Measurements from ENCODE around the gene GPR34. TPM values are rescaled to one million over a fixed set of nuclear protein-coding genes. Genes with fewer than 3 reads are reported as not detected.

Gene GPR34
- total RNA-seq, 2 donors from 2014 or later = 0.15 to 0.26 TPM

DNA sequence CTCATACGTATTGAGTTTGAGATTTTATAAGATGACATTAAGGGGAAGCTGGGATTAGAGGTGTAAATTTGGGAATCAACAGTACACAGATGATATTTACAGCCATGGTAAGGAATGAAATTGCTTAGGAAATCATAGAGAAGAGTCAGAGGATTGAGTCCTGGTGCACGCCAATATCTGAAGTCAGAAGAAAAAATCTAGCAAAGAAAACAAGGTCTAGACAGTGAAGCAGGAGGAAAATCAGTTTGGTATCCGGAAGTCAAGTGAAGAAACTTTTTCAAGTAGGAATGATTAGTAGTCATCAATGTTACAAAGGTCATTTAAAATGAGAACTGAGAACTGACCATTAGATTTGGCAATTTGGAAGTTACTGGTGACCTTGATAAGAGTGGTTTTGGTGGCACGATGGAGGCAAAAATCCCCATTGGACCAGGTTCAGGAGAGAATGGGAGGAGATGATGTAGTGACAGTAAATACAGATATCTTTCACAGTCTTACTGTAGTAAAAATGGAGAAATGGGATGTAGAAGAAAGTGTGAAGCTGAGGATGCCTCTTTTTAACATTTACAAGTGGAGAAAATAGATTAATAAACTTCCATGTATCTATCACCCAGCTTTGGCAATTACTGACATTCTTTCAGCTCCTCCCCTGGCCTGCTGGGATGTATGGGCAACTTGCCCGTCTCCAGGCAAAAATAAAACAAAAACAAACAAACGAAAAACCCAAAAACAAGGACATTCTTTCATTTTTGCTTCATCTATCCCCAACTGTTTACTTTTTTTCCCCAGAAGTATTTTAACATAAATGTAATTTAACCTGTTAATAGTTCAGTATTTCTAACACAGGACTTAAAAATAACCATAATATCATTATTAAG is 11.4 kb upstream of the GPR34 start:
- Mint-ChIP-seq H3K27me3 (no peaks in the 10 kb centered on the region), H3K27ac (no peak overlapping the region), H3K9me3 (no peaks in the 10 kb centered on the region), H3K36me3 (ENCODE audit: low read depth) (peaks cover 34% of the 10 kb centered on the region), H3K4me3 (no peak overlapping the region), H3K4me1 (peaks cover 10% of the 10 kb centered on the region)
- ATAC-seq (replicated peaks) = no peak

DNA sequence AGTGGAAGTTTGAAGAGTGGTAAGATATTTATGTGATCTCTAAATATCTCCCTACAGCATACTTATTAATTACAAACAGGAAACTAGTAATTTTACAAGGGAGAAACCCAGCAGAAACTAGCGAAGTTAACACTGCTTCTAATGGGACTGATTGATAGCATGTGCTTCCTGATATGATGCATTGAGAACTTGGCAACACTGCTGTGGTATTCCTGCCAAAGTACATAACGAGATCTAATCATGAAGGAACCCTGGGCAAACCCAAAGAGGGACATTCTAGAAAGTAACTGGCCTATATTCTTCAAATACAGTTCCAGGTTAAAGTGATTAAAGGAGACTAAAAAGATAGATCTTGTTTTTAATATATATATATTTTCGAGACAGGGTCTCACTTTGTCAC is 4.6 kb upstream of the GPR34 start:
- H3K36me3 Mint-ChIP-seq (ENCODE audit: low read depth) = no peaks in the 10 kb centered on the region
- no peaks in the 10 kb centered on the region for H3K9me3 Mint-ChIP-seq
- H3K27me3 Mint-ChIP-seq = no peaks in the 10 kb centered on the region
- no peak overlapping the region for H3K4me3 Mint-ChIP-seq
- H3K27ac Mint-ChIP-seq = no peak overlapping the region
- no peak for ATAC-seq (replicated peaks)
- peaks cover 3% of the 10 kb centered on the region for H3K4me1 Mint-ChIP-seq

DNA sequence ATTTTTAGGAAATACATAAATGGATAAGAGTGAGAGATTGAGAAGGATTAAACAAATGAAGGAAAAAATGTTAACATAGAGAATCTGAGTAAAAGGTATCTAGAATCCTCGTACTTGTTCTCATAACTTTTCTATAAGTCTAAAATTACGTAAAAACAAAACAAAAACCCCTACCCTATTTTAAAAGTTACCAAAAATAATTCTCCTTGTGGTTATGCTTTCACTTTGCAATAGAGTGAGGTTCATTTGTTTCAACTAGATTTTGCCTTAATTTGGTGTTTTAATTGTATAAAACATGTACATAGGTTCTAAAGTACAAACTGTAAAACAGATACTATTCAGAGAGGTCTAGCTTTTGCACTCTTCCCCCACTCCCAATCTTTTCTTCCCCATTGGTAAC is 3.8 kb upstream of the GPR34 start:
- H3K36me3 Mint-ChIP-seq (ENCODE audit: low read depth) = no peaks in the 10 kb centered on the region
- no peak overlapping the region for H3K4me3 Mint-ChIP-seq
- H3K9me3 Mint-ChIP-seq = no peaks in the 10 kb centered on the region
- ATAC-seq (replicated peaks) = no peak
- H3K27ac Mint-ChIP-seq = no peak overlapping the region
- no peaks in the 10 kb centered on the region for H3K27me3 Mint-ChIP-seq
- H3K4me1 Mint-ChIP-seq = peaks cover 3% of the 10 kb centered on the region

DNA sequence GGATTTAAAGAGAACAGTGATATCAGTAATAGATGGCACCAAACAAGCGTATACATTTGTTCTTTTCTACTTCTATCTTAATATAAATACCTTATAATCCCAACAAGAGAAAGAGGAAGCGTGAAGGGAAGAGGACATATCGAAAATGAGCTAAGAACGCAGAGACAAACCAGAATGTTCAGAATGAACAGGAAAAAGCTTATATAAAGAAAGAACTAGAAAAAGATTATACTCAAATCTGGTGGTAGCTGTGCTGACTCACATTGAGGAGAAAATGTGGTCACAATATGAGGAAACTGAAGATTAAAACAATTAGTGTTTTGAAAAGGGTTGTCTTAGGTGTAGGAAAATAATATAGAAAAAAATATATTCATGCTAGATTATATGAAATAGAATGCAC is 2.0 kb upstream of the GPR34 start:
- Mint-ChIP-seq H3K36me3 (ENCODE audit: low read depth) (no peaks in the 10 kb centered on the region), H3K9me3 (no peaks in the 10 kb centered on the region), H3K4me3 (no peak overlapping the region), H3K4me1 (peaks cover 3% of the 10 kb centered on the region), H3K27ac (no peak overlapping the region), H3K27me3 (no peaks in the 10 kb centered on the region)
- ATAC-seq (replicated peaks) = peak; percentile 49

DNA sequence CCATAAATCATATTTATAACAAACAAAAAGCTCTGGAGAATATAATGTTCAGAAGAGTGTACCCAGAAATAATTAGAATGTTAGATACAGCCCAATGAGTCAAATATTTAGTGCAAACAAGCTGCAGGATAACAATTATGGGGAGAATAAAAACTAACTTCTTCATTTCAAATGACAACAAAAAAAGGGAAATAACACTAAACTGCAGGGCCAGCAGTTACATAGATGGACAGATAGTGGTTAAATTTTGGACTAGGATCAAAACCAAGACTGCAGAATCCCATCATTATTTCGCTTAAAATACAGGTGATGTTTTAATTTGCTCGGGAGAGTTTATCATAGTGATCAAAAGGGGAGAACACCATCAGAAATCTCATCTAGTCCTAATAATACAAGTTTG is 617 bp upstream of the GPR34 start:
- Mint-ChIP-seq H3K27ac (no peak overlapping the region), H3K36me3 (ENCODE audit: low read depth) (no peaks in the 10 kb centered on the region), H3K4me3 (peak overlapping the region; percentile 27), H3K9me3 (no peaks in the 10 kb centered on the region), H3K27me3 (no peaks in the 10 kb centered on the region), H3K4me1 (peaks cover 8% of the 10 kb centered on the region)
- ATAC-seq (replicated peaks) = no peak

DNA sequence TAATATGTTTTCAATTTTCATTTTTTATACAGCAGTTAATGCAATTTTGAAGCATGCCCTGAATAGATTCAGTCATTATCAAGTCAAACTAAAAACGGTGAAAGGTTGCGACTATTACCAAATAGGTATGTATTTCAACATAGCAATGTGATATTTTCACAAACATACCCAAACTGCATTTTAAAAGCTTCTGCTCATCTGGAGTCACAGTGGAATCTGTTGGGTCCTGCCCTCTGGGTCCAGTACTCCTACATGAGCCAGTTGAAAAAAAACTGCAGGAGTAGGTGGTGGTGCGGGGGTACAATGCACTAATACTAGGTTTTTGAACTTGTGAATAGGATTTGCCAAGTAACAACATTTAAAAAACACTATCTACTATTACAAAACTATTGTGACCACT is 938 bp downstream of the GPR34 start:
- Mint-ChIP-seq H3K4me1 (peaks cover 12% of the 10 kb centered on the region), H3K27me3 (no peaks in the 10 kb centered on the region)

DNA sequence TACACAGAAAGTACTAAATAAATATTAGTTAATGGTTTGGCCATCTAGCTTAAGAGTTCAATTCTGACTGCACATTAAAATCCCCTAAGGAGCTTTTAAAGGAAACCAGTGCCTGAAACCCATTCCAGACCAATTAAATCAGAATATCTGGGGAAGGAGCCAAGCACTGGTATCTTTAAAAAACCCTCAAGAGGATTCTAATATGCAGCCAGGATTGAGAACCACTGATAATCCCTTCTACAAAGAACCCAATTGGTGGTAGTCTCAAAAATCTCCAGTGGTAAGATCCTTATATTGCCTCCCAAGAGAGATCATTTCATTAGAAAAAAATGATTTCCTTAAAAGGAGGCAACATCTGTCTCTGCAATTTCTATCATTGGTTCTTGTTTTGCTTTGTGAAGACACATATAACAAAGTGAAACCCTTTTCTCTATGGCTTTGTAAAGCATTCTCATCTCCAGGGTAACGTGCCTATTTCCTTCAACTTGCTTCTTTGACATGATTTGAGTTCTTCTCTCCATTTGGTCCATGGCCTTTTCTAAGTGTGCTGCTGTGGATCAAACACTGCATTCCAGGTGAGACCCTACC is 3.5 kb downstream of the GPR34 start:
- no peak for ATAC-seq (replicated peaks)
- H3K36me3 Mint-ChIP-seq (ENCODE audit: low read depth) = peaks cover 15% of the 10 kb centered on the region
- no peak overlapping the region for H3K27ac Mint-ChIP-seq
- peaks cover 16% of the 10 kb centered on the region for H3K4me1 Mint-ChIP-seq
- H3K27me3 Mint-ChIP-seq = no peaks in the 10 kb centered on the region
- H3K4me3 Mint-ChIP-seq = no peak overlapping the region
- peaks cover 3% of the 10 kb centered on the region for H3K9me3 Mint-ChIP-seq

More for the DNA sequence above, 938 bp downstream of the GPR34 start:
- Mint-ChIP-seq H3K4me3 (no peak overlapping the region), H3K9me3 (no peaks in the 10 kb centered on the region), H3K36me3 (ENCODE audit: low read depth) (peaks cover 6% of the 10 kb centered on the region), H3K27ac (no peak overlapping the region)
- no peak for ATAC-seq (replicated peaks)

DNA sequence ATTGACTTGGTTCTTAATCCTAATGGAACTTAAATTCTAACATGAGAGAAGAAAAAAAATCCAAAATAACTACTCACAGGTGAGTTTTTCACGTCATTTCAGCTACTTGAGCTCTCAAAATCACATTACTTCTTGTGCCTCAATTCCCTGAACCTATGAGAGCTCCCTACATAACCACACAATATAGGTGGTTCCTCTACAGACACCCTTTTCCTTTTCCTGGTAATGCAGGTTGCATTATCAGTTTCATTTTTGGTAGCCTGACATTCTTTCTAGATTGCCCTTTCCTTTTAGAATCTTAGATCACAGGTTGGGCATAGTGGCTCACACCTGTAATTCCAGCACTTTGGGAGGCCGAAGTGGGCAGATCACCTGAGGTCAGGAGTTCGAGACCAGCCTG is 4.3 kb downstream of the GPR34 start:
- H3K4me1 Mint-ChIP-seq = peaks cover 14% of the 10 kb centered on the region
- no peak overlapping the region for H3K27ac Mint-ChIP-seq
- ATAC-seq (replicated peaks) = no peak
- no peaks in the 10 kb centered on the region for H3K27me3 Mint-ChIP-seq
- peak overlapping the region; percentile 11 for H3K4me3 Mint-ChIP-seq
- H3K9me3 Mint-ChIP-seq = peaks cover 3% of the 10 kb centered on the region
- H3K36me3 Mint-ChIP-seq (ENCODE audit: low read depth) = peaks cover 15% of the 10 kb centered on the region

DNA sequence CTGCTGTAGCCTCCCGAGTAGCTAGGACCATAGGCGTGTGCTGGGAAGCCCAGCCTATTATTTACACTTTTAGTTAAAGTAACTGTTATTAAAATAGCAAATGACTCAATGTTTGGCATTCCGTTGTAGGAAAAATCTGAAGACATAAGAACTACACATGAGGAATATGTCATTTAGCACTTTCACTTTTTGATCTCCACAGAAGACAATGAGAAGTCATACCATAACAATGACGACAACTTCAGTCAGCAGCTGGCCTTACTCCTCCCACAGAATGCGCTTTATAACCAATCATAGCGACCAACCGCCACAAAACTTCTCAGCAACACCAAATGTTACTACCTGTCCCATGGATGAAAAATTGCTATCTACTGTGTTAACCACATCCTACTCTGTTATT is 6.7 kb downstream of the GPR34 start:
- H3K4me3 Mint-ChIP-seq = peak overlapping the region; percentile 11
- peaks cover 20% of the 10 kb centered on the region for H3K36me3 Mint-ChIP-seq (ENCODE audit: low read depth)
- H3K4me1 Mint-ChIP-seq = peaks cover 14% of the 10 kb centered on the region
- H3K27ac Mint-ChIP-seq = no peak overlapping the region
- H3K27me3 Mint-ChIP-seq = no peaks in the 10 kb centered on the region
- peaks cover 3% of the 10 kb centered on the region for H3K9me3 Mint-ChIP-seq
- peak; percentile 82 for ATAC-seq (replicated peaks)

DNA sequence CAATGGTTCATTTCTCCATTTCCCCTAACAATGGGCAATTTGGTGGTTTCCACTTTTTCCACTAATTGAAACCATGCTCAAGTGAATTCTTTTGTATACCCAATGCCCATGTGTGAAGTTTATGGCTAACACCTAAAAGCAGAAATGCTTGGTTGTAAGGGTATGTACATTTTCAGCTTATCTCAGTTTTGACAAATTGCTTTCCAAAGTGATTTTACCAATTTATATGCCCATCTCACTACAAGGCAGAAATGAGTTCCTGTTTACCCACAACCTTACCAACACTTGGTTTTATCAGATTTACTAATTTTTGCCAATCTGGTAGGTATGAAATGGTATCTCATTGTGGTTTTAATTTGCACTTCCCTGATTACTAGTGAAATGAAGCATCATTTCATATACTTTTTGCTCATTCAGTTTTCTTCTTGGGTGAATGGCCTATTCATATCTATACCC is 14.8 kb downstream of the GPR34 start:
- no peak overlapping the region for H3K27ac Mint-ChIP-seq

DNA sequence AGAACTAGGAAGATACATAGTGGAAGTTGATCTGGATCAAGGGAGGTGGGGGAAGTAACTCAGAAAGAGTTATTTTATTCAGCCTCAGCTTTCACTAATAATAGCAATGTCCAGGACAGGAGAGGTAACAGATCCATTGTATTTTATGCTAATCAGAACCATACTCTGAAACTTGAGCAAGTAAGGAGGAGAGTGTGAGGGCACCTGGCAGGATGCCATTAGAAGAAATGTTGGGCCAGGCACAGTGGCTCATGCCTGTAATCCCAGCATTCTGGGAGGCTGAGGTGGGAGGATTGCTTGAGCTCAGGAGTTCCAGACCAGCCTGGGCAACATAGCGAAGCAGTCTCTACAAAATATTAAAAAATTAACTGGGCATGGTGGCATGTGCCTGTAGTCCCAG is 16.3 kb downstream of the GPR34 start:
- H3K36me3 Mint-ChIP-seq (ENCODE audit: low read depth) = peaks cover 21% of the 10 kb centered on the region
- H3K4me3 Mint-ChIP-seq = no peak overlapping the region
- no peak for ATAC-seq (replicated peaks)
- H3K9me3 Mint-ChIP-seq = no peaks in the 10 kb centered on the region
- peak overlapping the region; percentile 68 for H3K27ac Mint-ChIP-seq
- H3K27me3 Mint-ChIP-seq = no peaks in the 10 kb centered on the region
- H3K4me1 Mint-ChIP-seq = peaks cover 18% of the 10 kb centered on the region

More for the DNA sequence above, 14.8 kb downstream of the GPR34 start:
- H3K4me1 Mint-ChIP-seq = peaks cover 18% of the 10 kb centered on the region
- H3K9me3 Mint-ChIP-seq = no peaks in the 10 kb centered on the region
- ATAC-seq (replicated peaks) = peak; percentile 78
- no peaks in the 10 kb centered on the region for H3K27me3 Mint-ChIP-seq
- H3K36me3 Mint-ChIP-seq (ENCODE audit: low read depth) = peaks cover 21% of the 10 kb centered on the region
- no peak overlapping the region for H3K4me3 Mint-ChIP-seq

DNA sequence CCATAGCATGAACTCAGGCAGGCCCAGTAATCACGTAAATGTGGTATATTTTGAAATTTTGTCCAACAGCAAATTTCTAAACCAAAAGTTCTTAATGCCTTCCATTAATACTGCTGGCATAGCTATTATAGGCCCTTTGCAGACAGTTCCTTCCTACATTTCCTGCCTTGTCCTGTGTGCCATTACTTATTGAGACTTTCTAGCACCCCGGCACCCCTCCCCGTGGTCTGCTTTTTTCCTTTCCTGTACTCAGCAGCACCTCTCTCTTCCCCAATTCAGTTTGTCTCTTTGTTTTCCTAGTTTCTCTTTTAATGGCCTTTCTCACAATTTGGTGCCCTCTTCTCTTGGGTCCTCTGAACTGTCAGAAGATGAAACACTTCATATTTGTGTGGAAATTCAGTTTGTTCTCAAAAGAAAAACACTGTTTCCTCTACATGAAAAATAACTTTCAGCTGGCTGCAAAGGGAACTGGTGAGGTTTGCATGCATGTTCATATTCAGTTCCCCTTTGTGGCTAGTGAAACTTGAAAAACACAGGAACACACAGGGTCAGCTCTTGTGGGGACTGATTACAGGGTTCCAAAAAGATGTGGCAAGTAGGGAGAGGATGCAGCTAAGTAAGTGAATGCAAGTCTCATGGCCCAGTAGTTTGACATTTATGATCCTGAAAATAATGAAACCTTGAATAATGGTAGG is 17.1 kb downstream of the GPR34 start:
- Mint-ChIP-seq H3K27ac (no peak overlapping the region), H3K9me3 (no peaks in the 10 kb centered on the region), H3K36me3 (ENCODE audit: low read depth) (peaks cover 21% of the 10 kb centered on the region), H3K27me3 (no peaks in the 10 kb centered on the region), H3K4me1 (peaks cover 18% of the 10 kb centered on the region), H3K4me3 (no peak overlapping the region)
- ATAC-seq (replicated peaks) = no peak

DNA sequence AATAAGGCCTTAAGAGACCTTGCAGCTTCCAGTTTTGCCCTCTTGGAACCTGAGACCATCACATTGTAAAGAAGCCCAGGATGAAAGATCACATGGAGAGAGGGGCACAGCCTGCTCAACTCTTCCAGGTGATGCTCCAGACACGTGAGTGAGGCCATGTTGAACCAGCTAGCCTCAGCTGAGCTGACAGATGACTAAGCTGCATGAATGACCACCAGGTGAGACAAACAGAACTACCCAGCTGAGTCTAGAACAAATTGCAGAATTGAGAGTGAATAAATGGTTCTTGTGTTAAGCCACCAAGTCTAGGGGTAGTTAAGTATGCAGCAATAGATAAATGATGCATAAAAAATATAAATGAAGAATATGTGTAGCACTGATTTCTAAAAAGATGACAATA is 18.4 kb downstream of the GPR34 start:
- Mint-ChIP-seq H3K9me3 (no peaks in the 10 kb centered on the region), H3K36me3 (ENCODE audit: low read depth) (peaks cover 17% of the 10 kb centered on the region), H3K4me3 (no peak overlapping the region), H3K27me3 (no peaks in the 10 kb centered on the region), H3K4me1 (peaks cover 21% of the 10 kb centered on the region), H3K27ac (no peak overlapping the region)
- peak; percentile 18 for ATAC-seq (replicated peaks)

DNA sequence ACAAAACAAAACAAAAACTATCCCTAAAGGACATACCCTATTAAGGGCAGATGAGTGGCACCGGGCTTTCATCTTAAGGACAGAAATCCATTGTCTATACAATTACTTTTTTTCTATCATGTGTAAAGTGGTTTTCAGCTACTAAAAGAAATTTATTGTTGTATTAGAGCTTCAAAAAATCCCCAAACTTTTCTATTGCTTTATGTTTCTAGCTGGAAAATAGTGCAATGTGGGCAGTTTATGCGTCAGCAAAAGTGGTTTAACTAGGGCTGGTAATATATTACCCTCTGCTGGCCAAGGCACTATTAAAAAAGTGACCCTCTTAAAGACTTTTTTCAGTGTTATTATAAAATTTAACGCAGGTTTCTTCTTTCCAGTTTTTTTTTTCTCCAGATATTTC is 19.7 kb downstream of the GPR34 start:
- no peak overlapping the region for H3K27ac Mint-ChIP-seq
- no peaks in the 10 kb centered on the region for H3K27me3 Mint-ChIP-seq
- no peak overlapping the region for H3K4me3 Mint-ChIP-seq
- H3K36me3 Mint-ChIP-seq (ENCODE audit: low read depth) = peaks cover 13% of the 10 kb centered on the region
- H3K9me3 Mint-ChIP-seq = no peaks in the 10 kb centered on the region
- no peak for ATAC-seq (replicated peaks)
- H3K4me1 Mint-ChIP-seq = peaks cover 25% of the 10 kb centered on the region

Data from activated T-helper 17 cell treated with anti-CD3 and anti-CD28 coated beads, Interleukin-2, amount 50 U/mL, for 72 hours (primary cell).